Rectal smooth muscle tissue (tissue), 1 donor: Measurements from ENCODE around the gene GARIN5A.
"Not testable (repeated sequence)": the region's sequence is repeated elsewhere in the genome, so short reads cannot be mapped to it uniquely, and the experiment has no call there.

Experiments used
- H3K27ac ChIP-seq: one replicate; pipeline ENCODE4 v1.7.0; 2013; ENCODE audit warnings: low read depth, low read length, inconsistent platforms
- H3K27me3 ChIP-seq: one replicate; pipeline ENCODE4 v1.7.0; 2013; ENCODE audit warnings: low read length; ENCODE audit not compliant: control insufficient read depth, insufficient read depth
- H3K36me3 ChIP-seq: one replicate; pipeline ENCODE4 v1.7.0; 2013; ENCODE audit warnings: low read length; ENCODE audit not compliant: control insufficient read depth, insufficient read depth
- H3K4me1 ChIP-seq: one replicate; pipeline ENCODE4 v1.7.0; 2013; ENCODE audit warnings: low read length; ENCODE audit not compliant: control insufficient read depth, insufficient read depth
- H3K4me3 ChIP-seq: one replicate; pipeline ENCODE4 v1.7.0; 2013; ENCODE audit warnings: low read length
- H3K9ac ChIP-seq: one replicate; pipeline ENCODE4 v1.7.0; 2013; ENCODE audit warnings: low read length

The GARIN5A gene

DNA sequence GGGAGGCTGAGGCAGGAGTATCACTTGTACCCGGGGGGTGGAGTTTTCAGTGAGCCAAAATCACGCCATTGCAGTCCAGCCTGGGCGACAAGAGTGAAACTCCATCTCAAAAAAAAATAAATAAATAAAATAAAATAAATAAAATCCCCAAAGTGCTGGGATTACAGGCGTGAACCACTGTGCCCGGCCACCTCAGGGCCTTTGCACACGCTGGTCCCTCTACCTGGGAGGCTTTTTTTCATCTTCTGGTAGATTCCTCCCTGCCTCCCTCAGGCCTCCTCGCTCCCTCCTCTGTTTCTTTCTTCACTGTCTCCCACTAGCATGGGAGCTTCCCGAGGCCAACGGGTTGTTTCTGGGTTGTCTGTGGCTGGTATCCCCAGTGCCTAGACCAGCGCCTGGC lies 28.9 kb downstream of the GARIN5A start:
- Histone ChIP-seq H3K27me3 (no peaks in the 10 kb centered on the region), H3K4me1 (no peaks in the 10 kb centered on the region), H3K36me3 (no peaks in the 10 kb centered on the region), H3K4me3 (no peak overlapping the region), H3K9ac (no peak overlapping the region), H3K27ac (no peak overlapping the region)

DNA sequence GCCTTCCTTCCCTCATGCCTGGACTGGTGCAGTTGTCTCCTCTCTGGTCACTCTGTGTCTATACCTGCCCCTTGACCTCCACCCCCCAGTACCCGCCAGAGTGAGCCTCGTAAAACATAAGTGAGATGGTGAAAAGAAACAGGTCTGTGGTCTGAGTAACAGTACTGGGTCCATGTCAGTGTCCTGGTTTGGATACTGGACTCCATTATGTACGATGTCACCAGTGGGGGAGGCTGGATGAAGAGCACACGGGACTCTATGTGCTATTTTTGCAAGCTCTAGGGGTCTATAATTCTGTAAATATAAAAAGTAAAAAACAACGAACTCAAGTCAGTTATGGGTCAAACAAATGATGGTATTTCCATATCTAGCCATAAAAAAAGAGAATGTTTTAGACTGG lies 29.6 kb downstream of the GARIN5A start:
- Histone ChIP-seq H3K4me3 (no peak overlapping the region), H3K36me3 (no peaks in the 10 kb centered on the region), H3K4me1 (no peaks in the 10 kb centered on the region), H3K27ac (no peak overlapping the region), H3K9ac (no peak overlapping the region), H3K27me3 (no peaks in the 10 kb centered on the region)

DNA sequence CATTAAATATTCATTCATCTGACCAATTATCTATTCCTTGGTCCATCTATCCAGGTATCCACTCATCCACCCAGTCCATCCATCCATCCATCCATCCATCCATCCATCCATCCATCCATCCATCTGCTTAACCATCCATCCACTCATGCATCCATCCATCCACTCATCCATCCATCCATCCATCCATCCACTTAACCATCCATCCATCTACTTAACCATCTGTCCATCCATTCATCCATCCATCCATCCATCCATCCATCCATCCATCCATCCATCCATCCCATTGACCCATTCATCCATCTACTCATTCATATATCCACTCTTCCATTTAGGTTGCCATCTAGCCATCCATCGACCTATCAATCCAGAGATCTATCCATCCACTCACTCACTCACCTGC lies 32.6 kb downstream of the GARIN5A start:
- no peak overlapping the region for H3K9ac ChIP-seq

DNA sequence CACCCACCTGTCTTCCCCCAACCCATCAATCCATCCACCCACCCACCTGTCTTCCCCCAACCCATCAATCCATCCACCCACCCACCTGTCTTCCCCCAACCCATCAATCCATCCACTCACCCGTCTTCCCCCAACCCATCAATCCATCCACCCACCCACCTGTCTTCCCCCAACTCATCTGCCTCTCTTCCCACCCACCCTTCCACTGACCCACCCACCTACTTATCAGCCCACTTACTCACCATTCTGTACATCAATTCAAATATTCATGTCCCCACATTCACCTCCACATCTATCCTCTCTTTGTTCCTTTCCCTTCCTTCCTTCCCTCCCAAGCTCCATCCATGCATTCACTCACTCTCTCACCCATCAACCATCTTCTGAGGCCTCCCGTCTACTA lies 37.5 kb downstream of the GARIN5A start:
- H3K4me3 ChIP-seq, H3K27ac ChIP-seq, H3K9ac ChIP-seq, H3K4me1 ChIP-seq, H3K27me3 ChIP-seq, H3K36me3 ChIP-seq: not testable (repeated sequence)

More for the DNA sequence above, 32.6 kb downstream of the GARIN5A start:
- no peak overlapping the region for H3K4me3 ChIP-seq
- H3K4me1 ChIP-seq, result no peaks in the 10 kb centered on the region
- no peak overlapping the region for H3K27ac ChIP-seq
- no peaks in the 10 kb centered on the region for H3K27me3 ChIP-seq
- no peaks in the 10 kb centered on the region for H3K36me3 ChIP-seq

DNA sequence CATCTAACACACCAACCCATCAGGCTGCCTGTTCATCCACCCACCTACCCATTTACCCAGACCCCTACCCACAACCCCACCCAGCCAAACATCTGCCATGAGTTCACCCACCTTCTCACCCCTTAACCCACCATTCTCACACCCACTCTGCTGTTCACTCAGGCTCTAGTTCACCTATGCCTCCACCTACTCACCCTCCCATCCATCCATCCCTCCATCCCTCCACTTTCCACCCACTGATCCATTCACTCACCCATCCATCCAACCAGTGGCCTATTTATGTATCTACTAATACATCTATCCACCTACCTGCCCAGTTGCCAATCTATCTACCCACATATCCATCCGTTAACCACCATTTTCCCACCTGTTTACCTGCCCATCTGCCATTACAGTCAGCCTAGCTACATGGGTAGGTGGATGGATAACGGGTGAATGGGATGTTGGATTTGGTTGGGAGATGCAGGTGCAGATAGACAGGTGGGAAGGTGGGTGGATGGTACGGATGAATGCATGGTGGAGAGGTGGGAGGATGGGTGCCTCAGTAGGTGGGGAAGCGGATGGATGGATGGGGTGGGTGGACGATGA lies 38.7 kb downstream of the GARIN5A start:
- Histone ChIP-seq H3K4me3 (no peak overlapping the region), H3K9ac (no peak overlapping the region), H3K27ac (no peak overlapping the region), H3K27me3 (peaks cover under 1% of the 10 kb centered on the region), H3K4me1 (no peaks in the 10 kb centered on the region), H3K36me3 (no peaks in the 10 kb centered on the region)

DNA sequence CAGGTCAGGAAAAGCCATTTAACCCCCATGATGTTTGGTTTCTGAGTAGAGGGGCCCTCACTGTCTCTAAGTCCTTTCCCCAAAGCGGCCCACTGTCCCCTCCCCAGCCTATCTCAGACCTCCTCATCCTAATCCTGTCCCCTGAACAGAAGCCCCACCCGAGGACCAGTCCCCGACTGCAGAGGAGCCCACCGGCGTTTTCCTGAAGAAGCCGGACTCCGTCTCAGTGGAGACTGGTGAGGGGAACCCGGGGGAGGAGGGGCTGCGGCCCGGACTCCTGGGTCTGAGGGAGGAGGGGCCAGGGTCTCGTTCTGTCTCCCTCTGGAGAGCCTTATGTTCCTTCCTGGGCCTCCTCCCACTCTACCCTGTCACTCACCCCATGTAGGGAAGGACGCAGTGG lies 41.0 kb downstream of the GARIN5A start:
- H3K4me1 ChIP-seq, result no peaks in the 10 kb centered on the region
- no peak overlapping the region for H3K9ac ChIP-seq
- no peak overlapping the region for H3K27ac ChIP-seq
- no peak overlapping the region for H3K4me3 ChIP-seq
- peaks cover 6% of the 10 kb centered on the region for H3K27me3 ChIP-seq
- no peaks in the 10 kb centered on the region for H3K36me3 ChIP-seq

DNA sequence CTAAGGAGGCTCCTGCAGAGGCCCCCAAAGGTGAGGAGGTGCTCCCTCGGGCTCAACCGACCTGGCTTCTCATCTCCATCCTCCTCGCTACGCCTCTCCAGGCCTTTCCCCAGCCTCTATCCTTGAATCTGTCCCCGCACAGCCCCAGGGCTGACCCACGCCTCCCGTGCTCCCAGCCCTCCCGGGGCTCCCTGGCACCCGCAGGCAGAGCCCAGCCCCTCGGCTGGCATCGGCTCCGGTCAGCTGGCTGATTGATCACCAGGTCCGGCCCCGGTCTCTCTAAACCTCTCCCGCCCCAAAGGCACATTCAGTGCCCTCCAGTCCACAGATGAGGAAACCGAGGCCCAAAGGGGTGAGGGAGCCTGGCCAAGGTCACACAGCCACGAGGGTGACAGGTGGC lies 41.4 kb downstream of the GARIN5A start:
- peaks cover 6% of the 10 kb centered on the region for H3K27me3 ChIP-seq

DNA sequence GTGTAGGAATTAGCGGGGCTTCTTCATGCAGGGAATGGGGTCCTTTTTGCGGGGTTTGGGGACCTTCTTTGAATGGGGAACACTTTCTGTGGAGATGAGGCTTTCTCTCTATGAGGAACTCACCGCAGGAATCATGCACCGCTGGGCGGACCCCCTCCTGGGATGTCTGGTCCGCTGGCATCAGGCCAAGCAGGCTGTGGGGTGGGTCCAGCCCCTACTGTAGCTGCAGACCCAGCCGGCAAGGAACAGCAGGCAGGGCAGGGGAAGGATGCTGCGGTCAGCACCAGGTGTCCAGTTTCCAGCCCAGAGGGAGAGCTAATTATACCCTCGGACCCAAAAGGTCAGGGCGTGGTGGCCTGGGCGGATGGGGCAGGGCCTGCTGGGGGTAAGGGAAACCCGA lies 42.1 kb downstream of the GARIN5A start:
- H3K36me3 ChIP-seq, result no peaks in the 10 kb centered on the region
- H3K9ac ChIP-seq, result no peak overlapping the region
- no peaks in the 10 kb centered on the region for H3K4me1 ChIP-seq
- H3K27me3 ChIP-seq, result peaks cover 6% of the 10 kb centered on the region
- H3K27ac ChIP-seq, result no peak overlapping the region
- H3K4me3 ChIP-seq, result no peak overlapping the region

More for the DNA sequence above, 41.4 kb downstream of the GARIN5A start:
- Histone ChIP-seq H3K36me3 (no peaks in the 10 kb centered on the region), H3K27ac (no peak overlapping the region), H3K9ac (no peak overlapping the region), H3K4me1 (no peaks in the 10 kb centered on the region), H3K4me3 (no peak overlapping the region)

DNA sequence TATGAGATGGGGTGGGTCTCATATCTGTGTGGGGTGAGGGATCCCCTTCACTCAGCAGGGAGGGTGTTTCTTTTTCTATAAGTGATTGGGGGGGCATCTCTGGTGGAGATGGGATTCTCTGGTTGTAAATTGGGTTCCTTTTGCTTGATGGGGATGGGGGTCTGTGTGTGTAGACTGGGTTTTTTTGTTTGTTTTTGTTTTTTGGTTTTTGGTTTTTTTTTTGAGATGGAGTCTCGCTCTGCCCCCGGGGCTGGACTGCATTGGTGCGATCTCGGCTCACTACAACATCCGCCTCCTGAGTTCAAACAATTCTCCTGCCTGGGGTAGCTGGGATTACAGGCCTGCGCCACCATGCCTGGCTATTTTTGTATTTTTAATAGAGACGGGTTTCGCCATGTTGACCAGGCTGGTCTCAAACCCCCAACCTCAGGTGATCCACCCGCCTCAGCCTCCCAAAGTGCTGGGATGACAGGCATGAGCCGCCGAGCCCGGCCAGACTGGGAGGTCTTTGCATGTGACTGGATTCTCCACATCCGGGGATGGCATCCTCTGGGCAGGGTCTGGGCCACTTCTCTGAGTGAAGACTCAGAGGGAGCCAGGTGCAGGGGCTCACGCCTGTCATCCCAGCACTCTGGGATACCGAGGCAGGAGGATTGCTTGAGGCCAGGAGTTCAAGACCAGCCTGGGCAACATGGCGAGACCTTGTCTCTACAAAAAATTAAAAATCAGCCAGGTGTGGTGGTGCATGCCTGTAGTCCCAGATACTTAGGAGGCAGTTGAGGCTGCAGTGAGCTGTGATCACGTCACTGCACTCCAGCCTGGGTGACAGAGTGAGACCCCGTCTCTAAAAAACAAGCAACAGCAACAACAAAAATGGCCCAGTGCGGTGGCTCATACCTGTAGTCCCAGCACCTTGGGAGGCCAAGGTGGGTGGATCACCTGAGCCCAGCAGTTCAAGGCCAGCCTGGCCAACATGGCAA lies 43.2 kb downstream of the GARIN5A start:
- no peaks in the 10 kb centered on the region for H3K4me1 ChIP-seq
- H3K27ac ChIP-seq, result no peak overlapping the region
- H3K4me3 ChIP-seq, result no peak overlapping the region
- peaks cover 6% of the 10 kb centered on the region for H3K27me3 ChIP-seq
- H3K9ac ChIP-seq, result no peak overlapping the region
- no peaks in the 10 kb centered on the region for H3K36me3 ChIP-seq

DNA sequence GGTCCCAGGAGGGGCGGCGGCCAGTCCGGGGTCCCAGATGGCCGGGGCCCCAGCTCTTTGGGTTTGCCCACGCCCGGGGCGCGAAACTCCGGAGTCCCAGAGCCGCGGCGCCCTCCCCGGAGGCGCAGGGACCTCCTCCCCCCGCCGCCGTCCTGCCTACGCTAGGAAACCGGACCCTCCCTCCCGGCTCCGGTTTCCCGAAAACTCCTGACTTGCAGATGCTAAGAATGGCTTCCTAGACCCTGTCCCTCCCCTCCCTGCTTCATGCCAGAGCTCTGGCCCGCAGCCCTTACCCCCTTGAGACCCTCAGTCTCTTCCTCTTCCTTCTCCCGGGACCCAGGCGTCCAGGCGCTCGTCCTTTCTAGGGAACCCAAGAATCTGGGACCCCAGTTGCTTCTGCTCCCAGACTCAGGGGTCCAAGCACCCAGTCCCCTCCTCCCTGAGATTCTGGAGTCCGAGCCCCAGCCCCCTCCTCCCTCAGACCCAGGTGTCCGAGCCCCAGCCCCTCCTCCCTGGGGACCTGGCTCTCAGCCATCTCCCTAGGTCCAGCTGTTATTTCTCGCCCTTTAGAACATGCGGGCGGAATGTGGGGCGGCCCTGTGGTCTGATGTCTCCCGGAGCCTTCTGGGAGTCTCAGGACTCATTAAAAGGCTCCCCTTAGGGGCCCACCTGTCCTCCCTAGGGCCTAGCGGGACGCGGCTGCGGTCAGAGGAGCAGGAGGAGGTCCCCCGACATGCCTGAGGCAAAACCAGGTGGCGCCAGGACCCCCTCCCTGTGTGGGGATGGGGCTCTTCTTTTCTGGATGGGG lies 44.2 kb downstream of the GARIN5A start, which contains the start of gene MYBPC2:
MYBPC2 (plus strand) TSS at position 672 of the 808 bp plus-strand sequence; CDS start at position 734, 62 bp downstream.
- Histone ChIP-seq H3K9ac (no peak within 1 kb of the TSS), H3K27me3 (peaks cover 7% of the 10 kb centered on the region), H3K36me3 (no peaks in the 10 kb centered on the region), H3K4me3 (peak within 1 kb of the TSS; percentile 75), H3K27ac (no peak within 1 kb of the TSS), H3K4me1 (no peaks in the 10 kb centered on the region)

DNA sequence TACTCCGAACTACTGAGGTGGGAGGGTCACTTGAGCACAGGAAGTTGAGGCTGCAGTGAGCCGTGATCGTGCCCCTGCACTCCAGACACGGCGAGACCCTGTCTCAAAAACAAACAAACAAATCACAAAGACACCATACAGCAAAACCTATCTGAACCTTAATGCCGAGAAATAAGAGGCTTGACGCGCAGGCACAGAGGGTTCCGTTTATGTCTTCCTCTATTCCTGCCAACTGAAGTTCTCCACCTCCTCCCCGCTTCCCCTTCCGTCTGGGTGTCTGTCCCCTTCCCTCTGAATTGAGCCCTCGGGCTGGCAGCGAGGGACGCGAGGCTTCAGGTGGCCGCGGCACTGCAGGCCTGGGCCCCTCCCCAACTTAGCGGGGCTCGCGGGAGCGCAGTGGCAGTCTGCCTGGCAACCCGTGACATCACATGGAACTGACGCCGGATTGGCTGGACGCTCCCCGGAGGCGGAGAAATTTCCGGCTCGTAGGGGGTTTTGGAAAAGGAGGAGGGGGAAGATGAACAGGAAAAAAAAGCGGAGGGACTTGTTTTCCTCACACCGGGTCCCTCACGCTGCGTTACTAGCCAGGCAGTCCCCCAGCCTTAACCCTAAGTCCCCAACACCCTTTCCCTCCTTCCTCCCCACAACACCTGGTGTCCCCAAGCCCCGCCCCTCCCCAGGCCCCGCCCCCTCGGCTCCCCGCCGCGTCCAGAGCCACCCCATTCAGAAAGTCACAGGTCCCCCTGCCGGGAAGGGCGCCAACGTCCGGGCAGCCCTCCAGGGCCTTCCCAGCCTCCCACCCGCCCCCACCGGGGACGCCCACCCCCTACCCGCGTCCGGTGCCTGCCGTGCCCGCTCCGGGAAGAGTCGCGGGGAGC lies 45.1 kb downstream of the GARIN5A start:
- Histone ChIP-seq H3K27ac (no peak overlapping the region), H3K27me3 (peaks cover 9% of the 10 kb centered on the region), H3K36me3 (no peaks in the 10 kb centered on the region), H3K4me3 (peak overlapping the region; percentile 75), H3K4me1 (no peaks in the 10 kb centered on the region), H3K9ac (peak overlapping the region; percentile 45)
